Stimulated activated naive CD8-positive, alpha-beta T cell treated with anti-CD3 and anti-CD28 coated beads, Interleukin-15, Interleukin-2, amounts not matched to agents 100 U/mL and 50 U/mL, for 24 hours (primary cell): Measurements from ENCODE around the gene RTCA.
"Not testable (repeated sequence)": the region's sequence is repeated elsewhere in the genome, so short reads cannot be mapped to it uniquely, and the experiment has no call there.

Experiments
- ATAC-seq: fragments of 150-1000 bp; cut with Tn5 transposase; one replicate; pipeline ENCODE4 v1.10.0; 2021
- DNase-seq: peaks from one replicate; pipeline ENCODE4 v3.0.0; 2021

Gene RTCA

DNA sequence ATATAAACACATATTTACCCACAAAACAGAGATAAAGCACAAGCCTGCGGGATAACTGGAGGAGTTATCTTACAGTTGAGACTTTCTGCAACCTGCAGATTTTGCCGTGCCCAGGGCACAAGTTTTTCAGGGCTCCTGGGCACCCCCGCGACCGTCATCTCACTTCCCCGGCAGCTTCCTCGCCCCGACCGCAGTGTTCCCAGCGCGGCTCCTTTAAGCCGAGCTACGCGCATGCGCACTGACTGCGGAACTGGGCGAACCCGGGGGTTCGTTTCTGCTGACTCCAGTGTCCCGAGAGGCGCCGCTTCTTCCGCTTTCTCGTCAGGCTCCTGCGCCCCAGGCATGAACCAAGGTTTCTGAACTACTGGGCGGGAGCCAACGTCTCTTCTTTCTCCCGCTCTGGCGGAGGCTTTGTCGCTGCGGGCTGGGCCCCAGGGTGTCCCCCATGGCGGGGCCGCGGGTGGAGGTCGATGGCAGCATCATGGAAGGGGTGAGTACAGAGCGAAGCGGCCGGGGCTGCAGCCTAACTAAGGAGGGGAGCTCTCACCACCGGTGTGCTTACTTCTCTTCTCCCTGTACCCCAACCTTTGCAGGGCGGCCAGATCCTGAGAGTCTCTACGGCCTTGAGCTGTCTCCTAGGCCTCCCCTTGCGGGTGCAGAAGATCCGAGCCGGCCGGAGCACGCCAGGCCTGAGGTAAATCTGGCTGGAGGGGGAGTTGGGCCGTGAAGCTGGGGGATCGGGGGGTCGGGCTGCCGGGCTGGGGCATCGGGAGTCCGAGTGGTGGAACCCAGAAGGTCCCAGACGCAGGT is at the start of gene RTCA:
Gene RTCA, plus strand, starts transcription at position 286 of the 810 bp plus-strand sequence. Its CDS starts 160 bp downstream, at position 446.
- ATAC-seq = peak; percentile 96
- DNase-seq = peak; percentile 98

- ATAC-seq (no peak), DNase-seq (no peak)
Observed at GRCh38 chr1:100217834-100218233, 48.2 kb upstream of the RTCA start.

GRCh38 chr1:100219457-100219856 is 46.6 kb upstream of the RTCA start:
- DNase-seq (no peak), ATAC-seq (no peak)

DNA sequence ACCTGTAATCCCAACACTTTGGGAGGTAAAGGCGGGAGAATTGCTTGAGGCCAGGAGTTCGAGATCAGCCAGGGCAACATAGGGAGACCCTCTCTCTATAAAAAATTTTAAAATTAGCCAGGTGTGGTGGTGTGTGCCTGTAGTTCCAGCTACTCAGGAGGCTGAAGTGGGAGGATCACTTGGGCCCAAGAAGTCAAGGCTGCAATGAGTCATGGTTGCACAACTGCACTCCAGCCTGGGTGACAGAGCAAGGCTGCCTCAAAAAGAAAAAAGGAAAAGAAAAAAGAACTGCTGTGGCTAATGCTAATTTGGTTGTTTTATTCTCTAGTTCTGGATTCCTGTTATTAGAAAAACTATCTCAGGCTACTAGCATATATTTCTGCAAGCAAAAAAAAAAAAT is 46.1 kb upstream of the RTCA start:
- ATAC-seq = peak; percentile 23
- DNase-seq = no peak

GRCh38 chr1:100222428-100222827 is 43.6 kb upstream of the RTCA start:
- ATAC-seq = no peak
- DNase-seq = no peak

GRCh38 chr1:100229681-100230443 is 36.2 kb upstream of the RTCA start:
- ATAC-seq (no peak), DNase-seq (no peak)

GRCh38 chr1:100230765-100231164 is 35.3 kb upstream of the RTCA start:
- DNase-seq (no peak), ATAC-seq (peak; percentile 78)

GRCh38 chr1:100231721-100232120 is 34.3 kb upstream of the RTCA start:
- no peak for DNase-seq
- ATAC-seq = no peak

DNA sequence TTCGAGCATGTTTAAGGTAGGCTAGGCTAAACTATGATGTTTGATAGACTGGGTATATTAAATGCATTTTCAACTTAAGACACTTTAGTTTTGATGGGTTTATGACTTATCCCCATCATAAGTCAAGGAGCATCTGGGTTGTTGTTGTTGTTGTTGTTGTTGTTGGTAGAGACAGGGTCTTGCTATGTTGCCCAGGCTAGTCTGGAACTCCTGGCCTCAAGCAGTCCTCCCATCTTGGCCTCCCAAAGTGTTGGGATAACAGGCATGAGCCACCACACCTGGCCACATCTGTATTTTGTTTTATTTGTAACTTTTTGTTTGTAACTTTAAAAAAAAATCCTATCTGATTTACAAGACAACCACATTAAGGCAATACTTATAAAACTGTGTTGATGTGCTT is 33.9 kb upstream of the RTCA start:
- no peak for DNase-seq
- ATAC-seq = no peak

- not testable (repeated sequence) for ATAC-seq, DNase-seq
Observed at GRCh38 chr1:100233566-100233965, 32.5 kb upstream of the RTCA start.

DNA sequence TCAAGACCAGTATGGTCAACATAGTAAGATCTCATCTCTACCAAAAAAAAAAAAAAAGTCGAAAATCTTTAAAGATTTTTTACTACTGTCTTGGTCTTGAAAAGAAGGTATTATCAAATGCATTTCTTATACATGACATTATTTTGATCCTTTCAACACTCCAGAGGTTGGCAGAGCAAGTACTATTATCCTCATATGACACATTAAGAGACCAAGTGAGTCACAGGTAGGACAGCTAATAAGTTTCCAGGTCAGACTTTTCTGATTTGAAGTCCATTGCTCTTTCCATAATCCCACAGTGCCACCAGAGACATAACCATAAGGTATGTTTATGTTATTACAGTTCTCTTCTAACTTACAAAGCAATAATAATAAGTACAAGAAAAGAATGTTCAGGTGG is 31.6 kb upstream of the RTCA start:
- no peak for DNase-seq
- ATAC-seq = no peak

DNA sequence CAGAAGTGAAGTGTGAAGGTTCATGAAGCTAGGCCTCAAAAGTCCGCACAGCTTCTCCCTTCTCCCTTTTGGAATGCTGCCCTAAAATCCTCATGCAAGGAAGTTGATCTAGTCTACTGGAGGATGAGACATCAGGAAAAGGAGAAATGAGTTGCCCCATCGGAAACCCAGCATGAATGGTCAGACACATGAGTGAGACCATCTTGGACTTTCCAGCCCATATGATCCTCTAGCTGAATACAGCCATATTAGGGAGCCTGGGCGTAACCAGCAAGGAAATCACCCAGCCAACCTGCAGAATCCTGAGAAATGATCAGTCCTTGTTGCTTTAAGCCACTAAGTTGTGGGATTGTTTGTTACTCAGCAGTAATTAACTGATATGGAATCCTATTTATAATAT is 28.9 kb upstream of the RTCA start:
- ATAC-seq = no peak
- no peak for DNase-seq

DNA sequence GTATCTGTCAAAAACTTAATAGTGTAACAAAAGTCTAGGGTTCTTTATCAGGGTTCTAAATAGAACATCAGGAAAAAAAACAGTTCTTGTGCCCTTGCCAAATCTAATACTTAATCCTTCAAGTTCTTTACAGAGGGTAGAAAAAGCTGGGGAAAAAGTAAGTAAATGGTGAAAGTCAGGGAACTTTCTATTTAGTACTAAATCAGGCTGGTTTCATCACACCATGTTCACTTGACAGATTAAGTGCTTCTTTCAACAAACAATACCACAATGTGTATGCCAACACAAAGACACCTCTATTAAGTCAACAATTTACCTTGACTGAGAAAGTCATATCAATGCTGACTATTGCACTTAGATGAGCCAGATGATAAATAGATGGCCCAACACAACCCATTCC is 26.1 kb upstream of the RTCA start:
- ATAC-seq (no peak), DNase-seq (no peak)

- DNase-seq (no peak), ATAC-seq (no peak)
Observed at GRCh38 chr1:100240631-100241030, 25.4 kb upstream of the RTCA start.

- DNase-seq = no peak
- ATAC-seq = no peak
Observed at GRCh38 chr1:100246738-100247137, 19.3 kb upstream of the RTCA start.

DNA sequence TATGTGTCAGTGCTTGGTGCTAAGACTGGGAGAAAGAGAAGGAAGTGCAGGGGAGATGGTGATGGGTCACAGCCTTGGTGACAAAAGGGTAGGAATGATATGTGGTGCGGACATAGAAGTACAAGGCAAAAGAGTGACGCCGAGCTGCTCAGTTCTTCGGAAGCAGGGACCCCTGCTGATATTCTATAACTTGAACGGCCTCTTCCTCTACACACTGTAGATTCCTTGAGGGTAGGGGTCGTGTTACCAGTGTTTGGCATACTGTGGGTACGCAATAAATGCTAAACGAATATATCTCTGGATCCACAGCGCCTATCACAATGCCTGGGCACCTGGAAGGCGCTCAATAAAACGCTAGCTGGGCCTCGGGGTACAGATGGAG is 16.9 kb upstream of the RTCA start:
- ATAC-seq = no peak

GRCh38 chr1:100249537-100250257 is 16.3 kb upstream of the RTCA start, which contains the start of gene DBT:
TSS of gene DBT (minus strand) at chr1:100249834. CDS start at chr1:100249820, 14 bp downstream.
- ATAC-seq (peak; percentile 100), DNase-seq (peak; percentile 92)

More for the DNA sequence above, 16.9 kb upstream of the RTCA start:
- DNase-seq = no peak

GRCh38 chr1:100250264-100250663 is 15.8 kb upstream of the RTCA start:
- DNase-seq (no peak), ATAC-seq (no peak)

GRCh38 chr1:100250807-100251206 is 15.2 kb upstream of the RTCA start:
- ATAC-seq (no peak), DNase-seq (no peak)

- DNase-seq = no peak
- ATAC-seq = no peak
Observed at GRCh38 chr1:100252901-100253300, 13.1 kb upstream of the RTCA start.

DNA sequence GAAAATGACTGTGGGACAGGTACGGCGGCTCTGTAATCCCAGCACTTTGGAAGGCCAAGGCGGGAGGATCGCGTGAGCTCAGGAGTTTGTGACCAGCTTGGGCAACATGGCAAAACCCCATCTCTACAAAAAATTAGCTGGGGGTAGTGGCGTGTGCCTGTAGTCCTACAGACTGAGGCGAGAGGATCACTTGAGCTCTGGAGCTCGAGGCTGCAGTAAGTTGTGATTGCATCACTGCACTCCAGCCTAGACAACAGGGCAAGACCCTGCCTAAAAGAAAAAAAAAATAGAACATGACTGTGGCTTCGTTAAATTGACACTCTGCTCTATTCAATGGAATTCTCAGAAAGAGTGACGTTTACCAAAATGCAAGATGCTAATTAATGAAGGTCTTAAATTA is 12.5 kb upstream of the RTCA start:
- ATAC-seq = no peak
- no peak for DNase-seq

DNA sequence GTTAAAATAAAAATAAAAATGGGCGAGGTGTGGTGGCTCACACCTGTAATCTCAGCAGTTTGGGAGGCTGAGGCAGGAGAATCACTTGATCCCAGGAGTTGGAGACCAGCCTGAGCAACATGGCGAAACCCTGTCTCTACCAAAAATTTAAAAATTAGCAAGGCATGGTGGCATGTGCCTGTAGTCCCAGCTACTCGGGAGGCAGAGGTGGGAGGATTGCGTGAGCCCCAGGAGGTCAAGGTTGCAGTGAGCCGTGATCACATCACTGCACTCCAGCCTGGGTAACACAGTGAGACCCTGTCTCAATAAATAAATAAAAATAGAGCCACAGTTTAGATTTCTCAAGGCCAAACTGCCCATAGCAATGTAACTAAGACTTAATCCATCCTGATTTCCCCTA is 9.7 kb upstream of the RTCA start:
- DNase-seq, ATAC-seq: not testable (repeated sequence)

GRCh38 chr1:100258427-100258826 is 7.6 kb upstream of the RTCA start:
- DNase-seq, ATAC-seq: not testable (repeated sequence)
